ENCODE measurements around the gene PCCB. TPM values are rescaled to one million over a fixed set of nuclear protein-coding genes. Genes with fewer than 3 reads are reported as not detected.

The PCCB gene
- total RNA-seq, 1 donor = 52.2 TPM

DNA sequence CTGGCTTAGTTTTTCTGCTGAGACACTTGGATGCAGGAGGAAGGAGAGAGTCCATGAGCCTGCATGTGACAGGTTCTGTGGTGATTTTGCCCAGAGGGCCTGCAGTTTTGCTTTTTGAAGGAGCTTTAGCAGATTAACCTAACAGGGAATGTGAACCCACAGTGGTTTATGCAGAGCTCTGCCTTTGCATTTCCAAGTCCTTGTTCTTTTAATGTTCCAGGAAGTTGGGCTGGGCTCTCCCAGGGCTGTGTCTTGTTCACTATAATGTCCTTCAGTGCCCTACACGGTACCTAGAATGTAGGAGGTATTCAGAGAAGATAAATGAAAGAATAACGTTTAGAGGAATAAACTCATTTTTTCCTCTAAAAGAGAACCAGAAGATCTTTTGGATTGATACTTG is 50.3 kb downstream of the PCCB start:
- no peak overlapping the region for H3K4me3 ChIP-seq (ENCODE audit: low read depth, low read length)
- TF ChIP-seq, protein P1, sequence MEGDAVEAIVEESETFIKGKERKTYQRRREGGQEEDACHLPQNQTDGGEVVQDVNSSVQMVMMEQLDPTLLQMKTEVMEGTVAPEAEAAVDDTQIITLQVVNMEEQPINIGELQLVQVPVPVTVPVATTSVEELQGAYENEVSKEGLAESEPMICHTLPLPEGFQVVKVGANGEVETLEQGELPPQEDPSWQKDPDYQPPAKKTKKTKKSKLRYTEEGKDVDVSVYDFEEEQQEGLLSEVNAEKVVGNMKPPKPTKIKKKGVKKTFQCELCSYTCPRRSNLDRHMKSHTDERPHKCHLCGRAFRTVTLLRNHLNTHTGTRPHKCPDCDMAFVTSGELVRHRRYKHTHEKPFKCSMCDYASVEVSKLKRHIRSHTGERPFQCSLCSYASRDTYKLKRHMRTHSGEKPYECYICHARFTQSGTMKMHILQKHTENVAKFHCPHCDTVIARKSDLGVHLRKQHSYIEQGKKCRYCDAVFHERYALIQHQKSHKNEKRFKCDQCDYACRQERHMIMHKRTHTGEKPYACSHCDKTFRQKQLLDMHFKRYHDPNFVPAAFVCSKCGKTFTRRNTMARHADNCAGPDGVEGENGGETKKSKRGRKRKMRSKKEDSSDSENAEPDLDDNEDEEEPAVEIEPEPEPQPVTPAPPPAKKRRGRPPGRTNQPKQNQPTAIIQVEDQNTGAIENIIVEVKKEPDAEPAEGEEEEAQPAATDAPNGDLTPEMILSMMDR (IDR thresholded peaks at IDR 0.05; ENCODE audit: insufficient read depth, low read depth, low read length) = no peak
- DNase-seq (ENCODE audit: low read depth) = no peak

DNA sequence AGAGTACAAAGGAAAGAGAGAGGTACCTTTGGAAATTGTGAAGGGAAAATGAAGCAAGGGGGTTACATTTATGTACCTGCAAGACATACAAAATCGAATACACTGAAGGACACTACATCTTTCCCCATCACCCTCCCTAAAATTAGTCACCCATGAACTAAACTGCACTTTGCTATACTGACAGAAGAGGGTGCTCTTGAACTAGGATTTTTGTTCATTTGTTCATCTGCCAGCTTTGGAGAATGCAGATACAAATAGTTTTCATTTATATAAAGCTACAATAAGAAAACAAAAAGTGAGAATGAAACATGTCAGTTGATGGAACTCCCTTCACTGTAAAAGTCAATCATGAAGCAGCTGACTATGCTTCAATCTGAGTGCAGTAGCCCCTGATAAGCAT is 55.7 kb downstream of the PCCB start:
- TF ChIP-seq, protein P1 (IDR thresholded peaks at IDR 0.05; ENCODE audit: insufficient read depth, low read depth, low read length) = peak; percentile 49
- DNase-seq (ENCODE audit: low read depth) = peak; percentile 55
- H3K4me3 ChIP-seq (ENCODE audit: low read depth, low read length) = no peak overlapping the region

DNA sequence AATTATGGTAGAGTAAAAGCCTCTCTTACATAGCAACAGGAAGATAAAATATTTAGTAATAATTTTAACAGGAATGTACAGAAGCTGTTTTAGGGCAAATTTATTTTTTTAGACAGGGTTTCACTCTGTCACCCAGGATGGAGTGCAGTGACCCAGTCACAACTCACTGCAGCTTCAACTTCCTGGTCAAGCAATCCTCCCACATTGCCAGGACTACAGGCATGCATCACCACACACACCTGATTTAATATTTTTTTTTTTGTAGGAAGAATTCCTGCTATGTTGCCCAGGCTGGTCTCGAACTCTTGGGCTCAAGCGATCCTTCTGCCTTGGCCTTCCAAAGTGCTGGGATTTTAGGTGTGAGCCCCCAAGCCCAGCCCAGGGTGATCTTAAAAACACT is 61.1 kb downstream of the PCCB start:
- TF ChIP-seq, protein P1 (IDR thresholded peaks at IDR 0.05; ENCODE audit: insufficient read depth, low read depth, low read length) = no peak
- DNase-seq (ENCODE audit: low read depth) = no peak
- no peak overlapping the region for H3K4me3 ChIP-seq (ENCODE audit: low read depth, low read length)

DNA sequence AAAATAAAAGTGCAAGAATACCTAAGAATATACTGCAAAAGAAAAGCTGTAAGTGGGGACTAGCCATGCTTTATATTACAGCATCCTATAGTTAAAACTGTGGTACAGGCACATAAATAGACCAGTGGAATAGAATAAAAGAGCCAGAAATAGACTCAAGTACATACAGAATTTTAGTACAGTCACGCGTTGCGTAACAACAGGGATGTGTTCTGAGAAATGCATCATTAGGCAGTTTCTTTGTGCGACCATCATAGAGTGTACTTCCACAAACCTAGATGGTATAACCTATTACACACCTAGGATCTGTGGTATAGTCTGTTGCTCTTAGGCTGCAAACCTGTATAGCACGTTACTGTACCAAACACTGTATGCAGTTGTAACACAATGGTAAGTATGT is 61.8 kb downstream of the PCCB start:
- TF ChIP-seq, protein P1 (IDR thresholded peaks at IDR 0.05; ENCODE audit: insufficient read depth, low read depth, low read length) = no peak
- no peak overlapping the region for H3K4me3 ChIP-seq (ENCODE audit: low read depth, low read length)
- DNase-seq (ENCODE audit: low read depth) = no peak

DNA sequence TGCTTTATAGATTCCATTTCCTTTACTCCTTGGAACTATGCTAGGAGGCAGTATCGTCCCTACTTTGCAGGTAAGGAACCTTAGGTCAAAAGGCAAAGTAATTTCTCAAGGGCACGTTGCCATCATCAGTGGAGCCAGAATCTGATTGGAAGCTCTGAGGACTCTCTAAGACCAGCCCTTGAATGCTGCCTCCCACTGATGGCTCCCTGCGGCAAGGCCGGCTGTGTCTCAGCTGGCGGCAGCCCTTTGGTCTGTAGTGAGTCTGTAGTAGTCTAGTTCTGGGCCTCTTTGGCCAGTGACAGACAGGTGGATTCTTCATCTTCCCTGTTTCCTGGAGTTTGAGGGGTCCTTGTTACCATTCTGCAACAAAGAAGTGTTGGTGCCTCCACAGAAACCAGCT is 76.2 kb downstream of the PCCB start:
- no peak for DNase-seq (ENCODE audit: low read depth)
- no peak overlapping the region for H3K4me3 ChIP-seq (ENCODE audit: low read depth, low read length)
- TF ChIP-seq, protein P1 (IDR thresholded peaks at IDR 0.05; ENCODE audit: insufficient read depth, low read depth, low read length) = no peak

DNA sequence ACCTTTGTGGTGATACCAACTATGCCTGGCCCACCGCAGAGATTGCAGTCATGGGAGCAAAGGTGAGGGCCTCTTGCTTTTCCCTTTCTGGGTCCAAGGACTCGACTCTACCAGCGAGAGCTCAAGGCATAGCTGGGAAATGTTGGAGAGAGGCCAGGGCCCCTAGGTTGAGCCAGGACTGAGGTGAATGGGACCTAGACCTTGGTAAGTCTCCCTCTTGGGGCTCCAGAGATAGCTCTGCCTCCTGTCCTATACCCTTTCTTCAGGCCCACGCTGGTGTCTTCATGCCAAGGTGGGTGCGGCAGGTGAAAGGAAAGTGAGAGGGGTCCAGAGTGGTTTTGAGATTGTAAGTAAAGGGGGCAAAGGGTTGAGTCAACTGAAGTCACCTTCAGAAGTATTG is 77.5 kb downstream of the PCCB start:
- no peak overlapping the region for H3K4me3 ChIP-seq (ENCODE audit: low read depth, low read length)
- TF ChIP-seq, protein P1 (IDR thresholded peaks at IDR 0.05; ENCODE audit: insufficient read depth, low read depth, low read length) = no peak
- no peak for DNase-seq (ENCODE audit: low read depth)

DNA sequence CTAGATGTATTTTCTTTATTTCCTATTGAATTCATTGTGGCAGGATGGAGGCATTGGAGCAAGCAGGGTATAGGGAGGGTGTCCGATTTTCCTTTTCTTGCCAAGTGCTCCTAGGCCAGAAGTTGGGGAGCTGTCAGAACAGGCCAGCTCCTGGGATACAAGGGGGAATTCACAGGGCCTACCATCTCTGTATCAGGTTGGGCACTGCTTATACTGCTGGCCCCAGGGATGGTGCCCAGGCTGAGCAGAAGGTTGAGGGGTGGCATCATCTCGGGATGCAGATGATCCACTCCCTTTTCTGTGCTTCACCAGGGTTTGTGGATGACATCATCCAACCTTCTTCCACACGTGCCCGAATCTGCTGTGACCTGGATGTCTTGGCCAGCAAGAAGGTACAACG is 79.5 kb downstream of the PCCB start:
- DNase-seq (ENCODE audit: low read depth) = no peak
- TF ChIP-seq, protein P1 (IDR thresholded peaks at IDR 0.05; ENCODE audit: insufficient read depth, low read depth, low read length) = no peak
- no peak overlapping the region for H3K4me3 ChIP-seq (ENCODE audit: low read depth, low read length)

Data from fibroblast of villous mesenchyme (primary cell).